Measurements from ENCODE around the gene PLB1.

The PLB1 gene

GRCh38 chr2:28593160-28593755, 97.4 kb downstream of the PLB1 start:
- no peak for DNase-seq

GRCh38 chr2:28594000-28594331, 98.1 kb downstream of the PLB1 start:
- DNase-seq = no peak

GRCh38 chr2:28594332-28595108, 98.7 kb downstream of the PLB1 start:
- peak; percentile 71 to 77 for DNase-seq

GRCh38 chr2:28595323-28595722, 99.5 kb downstream of the PLB1 start:
- no peak for DNase-seq

- no peak for DNase-seq
These were observed 102.6 kb downstream of the PLB1 start for GRCh38 chr2:28598484-28598883.

GRCh38 chr2:28600181-28600580, 104.3 kb downstream of the PLB1 start:
- peak; percentile 58 to 81 for DNase-seq

GRCh38 chr2:28601616-28602015, 105.8 kb downstream of the PLB1 start:
- peak; percentile 86 to 91 for DNase-seq

- DNase-seq = no peak
These were observed 106.3 kb downstream of the PLB1 start for GRCh38 chr2:28602136-28602660.

- DNase-seq = peak; percentile 41 to 44
These were observed 107.1 kb downstream of the PLB1 start for GRCh38 chr2:28602751-28603639.

- no peak for DNase-seq
These were observed 108.0 kb downstream of the PLB1 start for GRCh38 chr2:28603821-28604220.

GRCh38 chr2:28604284-28604843, 108.5 kb downstream of the PLB1 start:
- no peak for DNase-seq

- DNase-seq = peak in 1 of 2 donors; percentile 38
These were observed 111.2 kb downstream of the PLB1 start for GRCh38 chr2:28606986-28607441.

GRCh38 chr2:28607730-28608499, 112.1 kb downstream of the PLB1 start:
- DNase-seq = no peak

GRCh38 chr2:28608500-28609424, 112.9 kb downstream of the PLB1 start:
- no peak for DNase-seq

GRCh38 chr2:28610583-28611201, 114.8 kb downstream of the PLB1 start:
- peak in 1 of 2 donors; percentile 82 for DNase-seq

GRCh38 chr2:28612131-28612812, 116.4 kb downstream of the PLB1 start:
- no peak for DNase-seq

- no peak for DNase-seq
These were observed 117.3 kb downstream of the PLB1 start for GRCh38 chr2:28613186-28613585.

GRCh38 chr2:28613633-28614501, 118.0 kb downstream of the PLB1 start:
- no peak for DNase-seq

GRCh38 chr2:28615706-28616105, 119.8 kb downstream of the PLB1 start:
- DNase-seq = no peak
